ENCODE data around the gene ACTR5. TPM values are rescaled to one million over a fixed set of nuclear protein-coding genes. Genes with fewer than 3 reads are reported as not detected.

ACTR5 gene
- polyA plus RNA-seq, 1 donor from 2014 or later, result 23.3 TPM

GRCh38 chr20:38760978-38761377, 12.7 kb downstream of the ACTR5 start:
- Histone ChIP-seq H3K27ac (ENCODE audit: low read length) (no peak overlapping the region), H3K4me2 (ENCODE audit: low read length) (no peak overlapping the region), H2AFZ (ENCODE audit: low read depth, low read length) (no peak overlapping the region), H3K79me2 (replicated peaks; ENCODE audit: insufficient read depth, low read length) (no peaks in the 10 kb centered on the region), H3K9ac (ENCODE audit: low read length) (no peak overlapping the region), H3K36me3 (ENCODE audit: insufficient read depth, low read length) (peaks cover 10% of the 10 kb centered on the region), H4K20me1 (ENCODE audit: insufficient read depth) (no peaks in the 10 kb centered on the region), H3K4me3 (ENCODE audit: low read length) (no peak overlapping the region), H3K27me3 (ENCODE audit: insufficient read depth, low read depth, low read length) (no peaks in the 10 kb centered on the region), H3K9me3 (ENCODE audit: low read length) (no peaks in the 10 kb centered on the region), H3K9me2 (ENCODE audit: insufficient read depth, low read length) (no peaks in the 10 kb centered on the region), H3F3A (ENCODE audit: insufficient read depth, low read length, poor library complexity, severe bottlenecking) (no peaks in the 10 kb centered on the region)
- TF ChIP-seq EP300 (conservative IDR thresholded peaks at IDR 0.05; ENCODE audit: poor library complexity, severe bottlenecking) (no peak), EZH2 (IDR thresholded peaks at IDR 0.05; ENCODE audit: borderline replicate concordance, insufficient read depth, low read length, poor library complexity, severe bottlenecking) (no peak), SMC3 (conservative IDR thresholded peaks at IDR 0.05; ENCODE audit: poor library complexity) (no peak), TAF1 (IDR thresholded peaks at IDR 0.05; ENCODE audit: low read depth) (no peak), POLR2AphosphoS5 (IDR thresholded peaks at IDR 0.05) (no peak), RAD21 (conservative IDR thresholded peaks at IDR 0.05) (no peak), REST (IDR thresholded peaks at IDR 0.05; ENCODE audit: borderline replicate concordance) (no peak)

- no peak overlapping the region for H3K4me3 ChIP-seq (ENCODE audit: low read length)
- H3K9me2 ChIP-seq (ENCODE audit: insufficient read depth, low read length), result no peaks in the 10 kb centered on the region
- no peaks in the 10 kb centered on the region for H3F3A ChIP-seq (ENCODE audit: insufficient read depth, low read length, poor library complexity, severe bottlenecking)
- H3K9ac ChIP-seq (ENCODE audit: low read length), result no peak overlapping the region
- no peaks in the 10 kb centered on the region for H3K79me2 ChIP-seq (replicated peaks; ENCODE audit: insufficient read depth, low read length)
- H3K4me2 ChIP-seq (ENCODE audit: low read length), result no peak overlapping the region
- no peak overlapping the region for H2AFZ ChIP-seq (ENCODE audit: low read depth, low read length)
- peaks cover 3% of the 10 kb centered on the region for H3K36me3 ChIP-seq (ENCODE audit: insufficient read depth, low read length)
- no peaks in the 10 kb centered on the region for H3K9me3 ChIP-seq (ENCODE audit: low read length)
- TF ChIP-seq RAD21 (conservative IDR thresholded peaks at IDR 0.05) (no peak), MXI1 (conservative IDR thresholded peaks at IDR 0.05; ENCODE audit: poor library complexity, severe bottlenecking) (no peak), SMC3 (conservative IDR thresholded peaks at IDR 0.05; ENCODE audit: poor library complexity) (no peak), TAF1 (IDR thresholded peaks at IDR 0.05; ENCODE audit: low read depth) (no peak), EP300 (conservative IDR thresholded peaks at IDR 0.05; ENCODE audit: poor library complexity, severe bottlenecking) (no peak), REST (IDR thresholded peaks at IDR 0.05; ENCODE audit: borderline replicate concordance) (no peak), EZH2 (IDR thresholded peaks at IDR 0.05; ENCODE audit: borderline replicate concordance, insufficient read depth, low read length, poor library complexity, severe bottlenecking) (no peak), POLR2AphosphoS5 (IDR thresholded peaks at IDR 0.05) (no peak), CTCF (IDR thresholded peaks at IDR 0.05; ENCODE audit: poor library complexity, severe bottlenecking) (no peak)
- no peak overlapping the region for H3K27ac ChIP-seq (ENCODE audit: low read length)
- no peaks in the 10 kb centered on the region for H4K20me1 ChIP-seq (ENCODE audit: insufficient read depth)
- H3K27me3 ChIP-seq (ENCODE audit: insufficient read depth, low read depth, low read length), result no peaks in the 10 kb centered on the region
These were observed 13.9 kb downstream of the ACTR5 start for GRCh38 chr20:38762174-38762573.

All from neural cell (in vitro differentiated cells).